ENCODE results near the gene HSPG2.
"Not testable (repeated sequence)": the region's sequence is repeated elsewhere in the genome, so short reads cannot be mapped to it uniquely, and the experiment has no call there.

GRCh38 chr1:21972973-21973441 is 35.9 kb upstream of the HSPG2 start:
- TF ChIP-seq CTCF, POLR2A, EP300 (IDR thresholded peaks at IDR 0.05): not testable (repeated sequence)

All from ovary (tissue), 3 donors.